HepG2 (cell line): ENCODE measurements around the gene COQ10B. TPM values are rescaled to one million over a fixed set of nuclear protein-coding genes. Genes with fewer than 3 reads are reported as not detected.

Experiments used
- CCDC6 ChIP-seq: sonication (generic); formaldehyde crosslinking; IDR thresholded peaks from 2 replicates; pipeline ENCODE4 v1.8.1; 2022; ENCODE audit warnings: mild to moderate bottlenecking, missing genetic modification reagents, moderate library complexity
- JUNB ChIP-seq: sonication (generic); formaldehyde crosslinking; IDR thresholded peaks from 2 replicates; pipeline ENCODE4 v1.8.0; 2022; ENCODE audit warnings: missing genetic modification reagents, mild to moderate bottlenecking, borderline replicate concordance
- NR2F1 ChIP-seq, 2 experiments: fragments of 450-650 bp in 1 of 2; formaldehyde crosslinking in 1 of 2; IDR thresholded peaks; 2 replicates each; pipeline versions ENCODE4 v1.5.0 to v1.6.1; 2016 to 2020; ENCODE audit warnings: mild to moderate bottlenecking in 1 of 2, missing compliant biosample characterization in 1 of 2, missing genetic modification reagents in 1 of 2, moderate library complexity in 1 of 2
- TOE1 ChIP-seq: sonication (generic); formaldehyde crosslinking; IDR thresholded peaks from 2 replicates; pipeline ENCODE4 v1.4.0; 2020; ENCODE audit warnings: mild to moderate bottlenecking, missing genetic modification reagents
- ZNF12 ChIP-seq: sonication (generic); formaldehyde crosslinking; IDR thresholded peaks from 2 replicates; pipeline ENCODE4 v1.5.0; 2020; ENCODE audit warnings: missing genetic modification reagents
- ZNF224 ChIP-seq: sonication (generic); formaldehyde crosslinking; IDR thresholded peaks from 2 replicates; pipeline ENCODE4 v1.5.0; 2020; ENCODE audit warnings: mild to moderate bottlenecking, missing genetic modification reagents
- ZNF264 ChIP-seq: sonication (generic); formaldehyde crosslinking; IDR thresholded peaks from 2 replicates; pipeline ENCODE4 v1.4.0; 2020; ENCODE audit warnings: missing genetic modification reagents
- ZNF282 ChIP-seq: fragments of 450-650 bp; IDR thresholded peaks from 2 replicates; pipeline ENCODE4 v1.6.1; 2018; ENCODE audit not compliant: partially characterized antibody
- ZNF605 ChIP-seq: sonication (generic); formaldehyde crosslinking; IDR thresholded peaks from 2 replicates; pipeline ENCODE4 v1.8.0; 2022; ENCODE audit warnings: mild to moderate bottlenecking, missing genetic modification reagents
- ZNF766 ChIP-seq: sonication (generic); formaldehyde crosslinking; IDR thresholded peaks from 2 replicates; pipeline ENCODE4 v1.5.0; 2020; ENCODE audit warnings: missing genetic modification reagents, borderline replicate concordance
- ZNF816 ChIP-seq: sonication (generic); formaldehyde crosslinking; IDR thresholded peaks from 2 replicates; pipeline ENCODE4 v1.8.0; 2022; ENCODE audit warnings: missing genetic modification reagents, mild to moderate bottlenecking, borderline replicate concordance
- ZSCAN12 ChIP-seq: sonication (generic); formaldehyde crosslinking; IDR thresholded peaks from 2 replicates; pipeline ENCODE4 v1.9.0; 2021; ENCODE audit warnings: mild to moderate bottlenecking, missing genetic modification reagents
- polyA plus RNA-seq, 8 experiments: library from polyadenylated mRNA; depleted of rRNA in 3 of 8; stranded (reverse) in 7 of 8; unstranded in 1 of 8; fragments of >200 nt; fragmentation: Illumina TruSeq in 4 of 8; extraction: Trizol in 4 of 8; gene quantifications; 2 replicates each; pipeline versions ENCODE4 v1.2.1 to v1.2.3, GENCODE V29; 2011 to 2016; ENCODE audit warnings: low read depth in 4 of 8, missing spikeins in 1 of 8, mixed read lengths in 1 of 8; ENCODE audit not compliant: insufficient read depth in 1 of 8
- total RNA-seq, 5 experiments: library from RNA; depleted of rRNA; stranded (reverse); fragments of >200 nt; fragmentation: Illumina TruSeq; extraction: Trizol; gene quantifications; 2 replicates each; pipeline ENCODE4 v1.2.3, GENCODE V29; 2016; ENCODE audit warnings: low read depth in 1 of 5
- TF ChIP-seq, protein P1 (sequence below): sonication (generic); formaldehyde crosslinking; IDR thresholded peaks from 2 replicates; pipeline ENCODE4 v1.8.0; 2022; ENCODE audit warnings: mild to moderate bottlenecking, missing genetic modification reagents, borderline replicate concordance
- TF ChIP-seq, protein P2 (sequence below), 2 experiments: fragments of 450-650 bp in 1 of 2; sonication (generic) in 1 of 2; formaldehyde crosslinking; IDR thresholded peaks; 2 replicates each; pipeline versions ENCODE4 v1.5.0 to v1.8.0; 2020 to 2022; ENCODE audit warnings: mild to moderate bottlenecking in 1 of 2, missing genetic modification reagents in 1 of 2
- TF ChIP-seq, protein P3 (sequence below): sonication (generic); formaldehyde crosslinking; IDR thresholded peaks from 2 replicates; pipeline ENCODE4 v1.5.0; 2020; ENCODE audit warnings: mild to moderate bottlenecking, missing genetic modification reagents, borderline replicate concordance
- TF ChIP-seq, protein P4 (sequence below): sonication (generic); formaldehyde crosslinking; IDR thresholded peaks from 2 replicates; pipeline ENCODE4 v1.8.1; 2023; ENCODE audit warnings: missing genetic modification reagents, inconsistent platforms, borderline replicate concordance

COQ10B gene
- total and polyA plus RNA-seq, 2 of the 13 experiments (the other 11 are each of a cell fraction or from before 2014, with no cell fraction given), result 4.6 to 34.9 TPM

DNA sequence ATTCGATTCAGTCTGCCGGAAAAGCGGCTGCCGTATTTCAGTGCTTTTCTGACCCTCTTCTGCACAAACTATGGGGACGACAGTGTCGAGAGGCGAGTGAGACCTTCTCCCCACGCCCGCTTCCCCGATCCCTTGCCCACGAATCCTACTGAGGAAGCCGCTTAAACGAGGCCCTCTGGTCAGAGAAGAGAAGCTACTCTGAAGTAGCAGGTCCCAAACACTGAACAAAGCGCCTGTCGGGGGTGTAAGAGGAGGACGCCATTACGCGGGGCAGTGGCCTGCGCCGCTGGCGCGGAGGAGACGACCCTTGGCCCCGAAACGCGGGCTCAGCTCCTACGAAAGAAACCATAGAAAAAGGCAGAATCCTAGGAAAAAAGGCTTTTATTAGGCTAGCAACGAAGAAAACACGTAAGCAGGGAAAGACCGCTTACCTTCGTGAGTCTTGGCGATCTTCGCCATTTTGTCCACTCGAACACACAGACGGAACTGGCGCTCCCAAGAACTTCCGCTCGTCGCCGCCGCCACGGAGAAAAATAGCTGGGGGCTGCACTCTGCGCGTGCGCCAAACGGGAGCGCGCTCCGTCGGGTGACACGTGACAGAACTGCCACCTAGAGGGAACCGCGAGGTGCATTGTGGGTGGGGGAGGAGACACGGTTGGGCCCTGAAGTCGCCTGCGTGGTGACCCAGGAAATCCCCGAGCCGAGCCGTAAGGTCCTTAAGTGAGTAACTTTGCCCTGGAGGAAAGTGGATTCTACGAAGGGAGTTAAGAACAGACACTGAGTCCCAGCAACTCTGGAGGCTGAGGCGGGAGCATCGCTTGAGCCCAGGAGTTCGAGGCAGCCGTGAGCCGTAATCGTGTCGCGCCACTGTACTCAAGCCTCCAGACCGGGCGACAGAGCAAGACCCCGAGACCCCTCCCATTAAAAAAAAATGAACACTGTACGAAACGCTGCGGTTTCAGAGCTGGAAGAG, 18.5 kb upstream of the COQ10B start, which contains the start of gene SF3B1 (continued):
- TF ChIP-seq NR2F1 (CRISPR knock-in tag; IDR thresholded peaks at IDR 0.05) (0 out of 4 replicates have a peak, but pooled peaks of 1 of the 2 experiments have one; percentile 16), ZNF605 (CRISPR knock-in tag) (peak; percentile 90), TOE1 (CRISPR knock-in tag) (peak; percentile 47), JUNB (CRISPR knock-in tag) (no peak), CCDC6 (CRISPR knock-in tag) (no peak), ZNF12 (CRISPR knock-in tag) (no peak), ZNF282 (no peak), ZNF816 (CRISPR knock-in tag) (0 out of 2 replicates have a peak, but pooled peaks have one; percentile 20), ZSCAN12 (CRISPR knock-in tag) (no peak), ZNF766 (CRISPR knock-in tag) (no peak), ZNF264 (CRISPR knock-in tag) (peak; percentile 8; the same call in 1 of the 2 replicates), ZNF224 (CRISPR knock-in tag) (peak; percentile 93; the same call in 1 of the 2 replicates)
- TF ChIP-seq, protein P1, sequence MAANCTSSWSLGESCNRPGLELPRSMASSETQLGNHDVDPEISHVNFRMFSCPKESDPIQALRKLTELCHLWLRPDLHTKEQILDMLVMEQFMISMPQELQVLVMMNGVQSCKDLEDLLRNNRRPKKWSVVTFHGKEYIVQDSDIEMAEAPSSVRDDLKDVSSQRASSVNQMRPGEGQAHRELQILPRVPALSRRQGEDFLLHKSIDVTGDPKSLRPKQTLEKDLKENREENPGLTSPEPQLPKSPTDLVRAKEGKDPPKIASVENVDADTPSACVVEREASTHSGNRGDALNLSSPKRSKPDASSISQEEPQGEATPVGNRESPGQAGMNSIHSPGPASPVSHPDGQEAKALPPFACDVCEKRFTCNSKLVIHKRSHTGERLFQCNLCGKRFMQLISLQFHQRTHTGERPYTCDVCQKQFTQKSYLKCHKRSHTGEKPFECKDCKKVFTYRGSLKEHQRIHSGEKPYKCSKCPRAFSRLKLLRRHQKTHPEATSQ (CRISPR knock-in tag), result peak; percentile 10; the same call in 1 of the 2 replicates
- TF ChIP-seq, protein P2, sequence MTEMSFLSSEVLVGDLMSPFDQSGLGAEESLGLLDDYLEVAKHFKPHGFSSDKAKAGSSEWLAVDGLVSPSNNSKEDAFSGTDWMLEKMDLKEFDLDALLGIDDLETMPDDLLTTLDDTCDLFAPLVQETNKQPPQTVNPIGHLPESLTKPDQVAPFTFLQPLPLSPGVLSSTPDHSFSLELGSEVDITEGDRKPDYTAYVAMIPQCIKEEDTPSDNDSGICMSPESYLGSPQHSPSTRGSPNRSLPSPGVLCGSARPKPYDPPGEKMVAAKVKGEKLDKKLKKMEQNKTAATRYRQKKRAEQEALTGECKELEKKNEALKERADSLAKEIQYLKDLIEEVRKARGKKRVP (CRISPR knock-in tag; IDR thresholded peaks at IDR 0.05), result no peak
- TF ChIP-seq, protein P3, sequence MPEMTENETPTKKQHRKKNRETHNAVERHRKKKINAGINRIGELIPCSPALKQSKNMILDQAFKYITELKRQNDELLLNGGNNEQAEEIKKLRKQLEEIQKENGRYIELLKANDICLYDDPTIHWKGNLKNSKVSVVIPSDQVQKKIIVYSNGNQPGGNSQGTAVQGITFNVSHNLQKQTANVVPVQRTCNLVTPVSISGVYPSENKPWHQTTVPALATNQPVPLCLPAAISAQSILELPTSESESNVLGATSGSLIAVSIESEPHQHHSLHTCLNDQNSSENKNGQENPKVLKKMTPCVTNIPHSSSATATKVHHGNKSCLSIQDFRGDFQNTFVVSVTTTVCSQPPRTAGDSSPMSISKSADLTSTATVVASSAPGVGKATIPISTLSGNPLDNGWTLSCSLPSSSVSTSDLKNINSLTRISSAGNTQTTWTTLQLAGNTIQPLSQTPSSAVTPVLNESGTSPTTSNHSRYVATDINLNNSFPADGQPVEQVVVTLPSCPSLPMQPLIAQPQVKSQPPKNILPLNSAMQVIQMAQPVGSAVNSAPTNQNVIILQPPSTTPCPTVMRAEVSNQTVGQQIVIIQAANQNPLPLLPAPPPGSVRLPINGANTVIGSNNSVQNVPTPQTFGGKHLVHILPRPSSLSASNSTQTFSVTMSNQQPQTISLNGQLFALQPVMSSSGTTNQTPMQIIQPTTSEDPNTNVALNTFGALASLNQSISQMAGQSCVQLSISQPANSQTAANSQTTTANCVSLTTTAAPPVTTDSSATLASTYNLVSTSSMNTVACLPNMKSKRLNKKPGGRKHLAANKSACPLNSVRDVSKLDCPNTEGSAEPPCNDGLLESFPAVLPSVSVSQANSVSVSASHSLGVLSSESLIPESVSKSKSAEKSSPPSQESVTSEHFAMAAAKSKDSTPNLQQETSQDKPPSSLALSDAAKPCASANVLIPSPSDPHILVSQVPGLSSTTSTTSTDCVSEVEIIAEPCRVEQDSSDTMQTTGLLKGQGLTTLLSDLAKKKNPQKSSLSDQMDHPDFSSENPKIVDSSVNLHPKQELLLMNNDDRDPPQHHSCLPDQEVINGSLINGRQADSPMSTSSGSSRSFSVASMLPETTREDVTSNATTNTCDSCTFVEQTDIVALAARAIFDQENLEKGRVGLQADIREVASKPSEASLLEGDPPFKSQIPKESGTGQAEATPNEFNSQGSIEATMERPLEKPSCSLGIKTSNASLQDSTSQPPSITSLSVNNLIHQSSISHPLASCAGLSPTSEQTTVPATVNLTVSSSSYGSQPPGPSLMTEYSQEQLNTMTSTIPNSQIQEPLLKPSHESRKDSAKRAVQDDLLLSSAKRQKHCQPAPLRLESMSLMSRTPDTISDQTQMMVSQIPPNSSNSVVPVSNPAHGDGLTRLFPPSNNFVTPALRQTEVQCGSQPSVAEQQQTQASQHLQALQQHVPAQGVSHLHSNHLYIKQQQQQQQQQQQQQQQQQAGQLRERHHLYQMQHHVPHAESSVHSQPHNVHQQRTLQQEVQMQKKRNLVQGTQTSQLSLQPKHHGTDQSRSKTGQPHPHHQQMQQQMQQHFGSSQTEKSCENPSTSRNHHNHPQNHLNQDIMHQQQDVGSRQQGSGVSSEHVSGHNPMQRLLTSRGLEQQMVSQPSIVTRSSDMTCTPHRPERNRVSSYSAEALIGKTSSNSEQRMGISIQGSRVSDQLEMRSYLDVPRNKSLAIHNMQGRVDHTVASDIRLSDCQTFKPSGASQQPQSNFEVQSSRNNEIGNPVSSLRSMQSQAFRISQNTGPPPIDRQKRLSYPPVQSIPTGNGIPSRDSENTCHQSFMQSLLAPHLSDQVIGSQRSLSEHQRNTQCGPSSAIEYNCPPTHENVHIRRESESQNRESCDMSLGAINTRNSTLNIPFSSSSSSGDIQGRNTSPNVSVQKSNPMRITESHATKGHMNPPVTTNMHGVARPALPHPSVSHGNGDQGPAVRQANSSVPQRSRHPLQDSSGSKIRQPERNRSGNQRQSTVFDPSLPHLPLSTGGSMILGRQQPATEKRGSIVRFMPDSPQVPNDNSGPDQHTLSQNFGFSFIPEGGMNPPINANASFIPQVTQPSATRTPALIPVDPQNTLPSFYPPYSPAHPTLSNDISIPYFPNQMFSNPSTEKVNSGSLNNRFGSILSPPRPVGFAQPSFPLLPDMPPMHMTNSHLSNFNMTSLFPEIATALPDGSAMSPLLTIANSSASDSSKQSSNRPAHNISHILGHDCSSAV, result no peak
- TF ChIP-seq, protein P4, sequence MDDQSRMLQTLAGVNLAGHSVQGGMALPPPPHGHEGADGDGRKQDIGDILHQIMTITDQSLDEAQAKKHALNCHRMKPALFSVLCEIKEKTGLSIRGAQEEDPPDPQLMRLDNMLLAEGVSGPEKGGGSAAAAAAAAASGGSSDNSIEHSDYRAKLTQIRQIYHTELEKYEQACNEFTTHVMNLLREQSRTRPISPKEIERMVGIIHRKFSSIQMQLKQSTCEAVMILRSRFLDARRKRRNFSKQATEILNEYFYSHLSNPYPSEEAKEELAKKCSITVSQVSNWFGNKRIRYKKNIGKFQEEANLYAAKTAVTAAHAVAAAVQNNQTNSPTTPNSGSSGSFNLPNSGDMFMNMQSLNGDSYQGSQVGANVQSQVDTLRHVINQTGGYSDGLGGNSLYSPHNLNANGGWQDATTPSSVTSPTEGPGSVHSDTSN (CRISPR knock-in tag), result no peak
